Cerebellar nuclear complex (tissue), 1 donor: ENCODE results near the gene MET.
"Not testable (repeated sequence)": the region's sequence is repeated elsewhere in the genome, so short reads cannot be mapped to it uniquely, and the experiment has no call there.

Experiments used
- DNase-seq, 2 experiments: peaks; one replicate each; lab custom pipeline; 2025; lab: John Stamatoyannopoulos, UW

The MET gene

DNA sequence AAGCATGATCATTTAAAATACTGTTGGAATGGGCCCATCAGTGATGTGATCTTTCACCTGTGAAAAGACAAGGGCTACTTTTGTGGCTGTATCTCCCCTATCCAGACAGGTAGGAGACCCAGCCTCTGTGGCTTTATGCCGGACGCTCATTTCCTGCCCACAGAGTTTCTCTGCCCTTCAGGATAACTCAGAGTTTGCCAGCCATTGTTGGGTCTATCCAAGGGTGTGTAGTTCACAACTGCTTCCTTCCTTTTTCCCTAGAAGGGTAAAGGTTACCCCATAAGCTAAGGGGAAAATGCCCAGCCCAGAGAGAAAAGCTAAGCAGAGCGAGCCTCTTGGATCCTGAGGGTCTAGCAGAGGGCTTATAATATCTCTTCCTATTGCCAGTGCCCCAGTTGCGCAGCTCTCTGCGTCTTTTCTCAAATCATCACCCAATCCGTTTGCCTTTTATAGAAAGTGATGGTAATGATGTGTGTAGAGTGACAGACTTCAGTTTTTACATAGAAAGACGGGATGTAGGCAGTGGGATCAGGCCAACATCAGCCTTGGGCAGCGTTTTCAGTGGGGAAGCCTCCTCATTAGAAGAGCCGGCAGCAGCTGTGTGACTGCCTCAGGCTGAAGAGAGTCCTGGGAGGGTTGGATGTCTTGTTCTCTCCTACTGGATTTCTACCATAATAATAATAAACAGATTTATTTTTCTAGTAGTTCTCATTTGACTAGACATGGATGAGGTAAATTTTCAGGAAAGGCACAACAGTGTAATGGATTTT, 80.5 kb downstream of the MET start:
- DNase-seq = no peak

DNA sequence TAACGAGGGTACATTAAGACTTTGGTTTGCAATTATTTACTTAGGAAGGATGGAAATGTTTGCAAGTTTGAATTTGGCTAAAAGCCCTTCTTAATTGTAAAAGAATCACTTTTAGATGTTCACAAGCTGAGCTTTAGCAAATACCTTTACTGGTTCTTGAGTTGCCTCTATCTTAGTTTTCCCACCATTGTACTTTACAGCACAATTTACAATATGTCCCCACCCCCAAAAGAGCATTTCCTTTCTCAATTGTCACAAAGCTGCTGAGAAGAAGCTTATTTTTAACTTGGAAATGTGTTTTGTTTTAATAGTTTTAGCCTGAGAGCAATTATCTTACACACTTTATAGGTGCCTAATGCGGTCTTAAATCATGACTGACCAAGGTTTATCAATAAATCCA, 81.1 kb downstream of the MET start:
- DNase-seq = no peak

- no peak for DNase-seq
Observed at GRCh38 chr7:116754186-116754585, 82.2 kb downstream of the MET start.

- no peak for DNase-seq
Observed at GRCh38 chr7:116757283-116757682, 85.3 kb downstream of the MET start.

DNA sequence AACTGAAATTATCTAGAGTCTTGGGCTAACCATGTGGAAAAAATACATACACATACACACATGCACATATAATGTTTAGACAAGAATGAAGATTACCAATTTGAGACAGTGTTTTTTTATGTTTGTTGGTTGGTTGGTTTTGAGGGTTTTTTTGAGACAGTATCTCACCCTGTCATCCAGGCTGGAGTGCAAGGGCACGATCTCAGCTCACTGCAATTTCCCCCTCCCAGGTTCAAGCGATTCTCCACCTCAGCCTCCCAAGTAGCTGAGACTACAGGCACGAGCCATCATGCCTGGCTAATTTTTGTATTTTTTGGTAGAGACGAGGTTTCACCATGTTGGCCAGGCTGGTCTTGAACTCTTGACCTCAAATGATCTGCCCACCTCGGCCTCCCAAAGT, 87.6 kb downstream of the MET start:
- not testable (repeated sequence) for DNase-seq

GRCh38 chr7:116762971-116763370, 91.0 kb downstream of the MET start:
- DNase-seq = no peak

DNA sequence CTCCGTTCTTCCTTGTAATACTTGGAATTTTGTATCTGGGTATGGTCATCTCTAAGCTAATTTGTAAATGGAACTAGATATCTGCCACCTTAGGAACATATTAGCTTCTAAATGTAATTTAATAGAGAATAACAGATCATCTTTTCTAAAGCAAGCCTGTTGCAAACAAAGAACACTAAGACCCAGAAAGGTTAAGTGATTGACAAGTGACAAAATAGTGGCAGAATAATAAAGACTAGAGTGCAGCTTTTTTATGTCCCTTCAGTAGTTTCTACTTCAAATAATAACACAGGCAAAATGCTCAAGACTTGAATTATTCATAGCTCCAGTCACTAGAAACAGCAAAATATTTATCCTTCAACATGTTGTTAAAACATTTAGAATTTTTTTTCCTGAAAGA, 91.7 kb downstream of the MET start:
- no peak for DNase-seq

DNA sequence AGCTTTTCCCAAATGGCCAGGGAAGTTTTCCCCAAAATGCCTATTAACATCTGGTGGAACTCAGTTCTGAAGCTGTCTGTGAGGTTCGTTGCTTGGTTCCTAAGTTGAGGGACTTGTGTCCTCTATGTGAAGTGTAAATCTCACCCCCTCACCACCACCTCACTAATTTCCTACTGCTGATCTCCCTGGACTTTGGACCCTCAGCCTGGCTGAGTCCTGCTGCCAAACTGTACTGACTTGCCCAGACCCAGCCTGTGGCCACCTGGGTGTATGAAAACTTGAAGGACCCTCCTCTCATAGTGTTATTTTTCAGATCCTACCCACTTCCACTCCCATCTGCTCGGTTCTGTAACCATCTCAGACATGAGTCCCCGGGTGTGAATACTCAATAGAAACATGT, 94.9 kb downstream of the MET start:
- no peak for DNase-seq

GRCh38 chr7:116769546-116769945, 97.5 kb downstream of the MET start:
- no peak for DNase-seq

DNA sequence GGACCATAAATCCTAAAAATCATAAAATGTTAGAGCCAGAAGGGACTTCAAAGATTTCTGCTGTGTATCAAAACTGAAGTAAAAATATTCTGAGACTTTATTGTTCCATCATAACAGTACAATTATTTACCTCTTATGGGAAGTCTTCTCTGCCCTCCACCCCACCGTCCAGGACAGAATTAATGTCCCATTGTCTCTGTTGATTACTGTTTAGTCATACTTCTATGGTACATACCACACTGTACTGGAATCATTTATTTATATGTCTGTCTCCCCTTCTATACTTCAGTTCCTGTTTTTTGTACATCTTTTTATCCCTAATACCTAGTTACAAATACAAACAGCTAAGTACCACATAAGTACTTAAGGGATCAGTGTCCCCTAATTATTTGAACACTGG, 98.9 kb downstream of the MET start:
- DNase-seq = no peak

GRCh38 chr7:116771640-116772039, 99.6 kb downstream of the MET start:
- DNase-seq = no peak

- DNase-seq = no peak
Observed at GRCh38 chr7:116772423-116772863, 100.4 kb downstream of the MET start.

DNA sequence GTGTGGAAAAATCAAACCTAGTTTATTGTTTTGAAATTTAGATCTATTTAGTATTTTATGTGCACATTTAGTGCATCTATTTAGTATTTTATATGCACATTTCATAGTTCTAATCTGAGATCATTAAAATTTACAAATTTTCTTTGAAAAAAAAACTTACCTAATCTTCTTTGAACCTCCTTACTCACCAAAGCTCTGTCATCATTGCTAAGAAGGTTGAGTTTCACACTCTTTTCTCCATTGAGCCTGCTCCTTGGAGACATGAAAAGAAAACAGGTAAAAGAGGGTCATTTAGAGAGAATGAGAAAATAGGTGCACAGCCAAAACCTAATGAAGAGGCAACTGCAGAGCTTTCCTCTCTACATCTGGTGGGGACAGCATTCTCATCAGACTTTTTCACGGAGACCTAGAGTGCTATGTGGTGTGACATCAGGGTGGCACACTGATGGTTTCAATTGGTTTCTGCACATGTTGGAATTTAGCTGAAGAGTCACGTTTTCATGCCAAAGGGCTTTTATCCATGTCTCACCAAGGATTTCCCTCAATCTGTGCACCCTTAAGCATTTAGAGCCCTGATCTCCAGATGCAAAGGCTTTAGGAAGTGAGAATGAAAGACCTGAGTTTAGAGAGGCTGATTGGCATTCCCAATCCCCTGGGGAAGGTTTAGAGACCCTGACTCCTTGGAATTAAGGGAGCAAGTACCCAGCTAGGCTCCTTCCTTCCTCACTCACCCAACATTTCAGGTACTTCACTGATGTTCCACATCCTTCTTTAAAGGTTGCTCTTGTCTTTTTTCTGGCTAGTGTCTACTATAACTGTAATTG, 101.1 kb downstream of the MET start:
- DNase-seq = no peak

DNA sequence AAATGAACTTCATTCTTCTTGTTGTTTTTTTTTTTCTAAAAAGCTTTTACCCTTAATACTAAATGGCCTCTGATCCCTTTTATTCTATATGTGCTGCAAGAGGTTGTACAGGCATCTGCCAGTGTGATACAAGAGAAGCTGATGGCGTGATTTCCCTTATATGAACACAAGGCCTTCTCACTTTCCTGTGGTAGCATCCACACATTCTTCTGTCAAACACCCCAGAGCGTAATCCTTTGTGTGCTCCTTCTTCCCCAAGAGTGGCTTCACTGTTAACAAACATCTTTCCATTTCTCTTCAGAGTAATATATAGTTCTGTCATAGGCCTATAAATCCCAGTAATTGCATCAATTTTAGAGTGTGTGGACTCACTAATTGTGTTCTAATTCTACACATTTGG, 104.0 kb downstream of the MET start:
- DNase-seq = no peak

DNA sequence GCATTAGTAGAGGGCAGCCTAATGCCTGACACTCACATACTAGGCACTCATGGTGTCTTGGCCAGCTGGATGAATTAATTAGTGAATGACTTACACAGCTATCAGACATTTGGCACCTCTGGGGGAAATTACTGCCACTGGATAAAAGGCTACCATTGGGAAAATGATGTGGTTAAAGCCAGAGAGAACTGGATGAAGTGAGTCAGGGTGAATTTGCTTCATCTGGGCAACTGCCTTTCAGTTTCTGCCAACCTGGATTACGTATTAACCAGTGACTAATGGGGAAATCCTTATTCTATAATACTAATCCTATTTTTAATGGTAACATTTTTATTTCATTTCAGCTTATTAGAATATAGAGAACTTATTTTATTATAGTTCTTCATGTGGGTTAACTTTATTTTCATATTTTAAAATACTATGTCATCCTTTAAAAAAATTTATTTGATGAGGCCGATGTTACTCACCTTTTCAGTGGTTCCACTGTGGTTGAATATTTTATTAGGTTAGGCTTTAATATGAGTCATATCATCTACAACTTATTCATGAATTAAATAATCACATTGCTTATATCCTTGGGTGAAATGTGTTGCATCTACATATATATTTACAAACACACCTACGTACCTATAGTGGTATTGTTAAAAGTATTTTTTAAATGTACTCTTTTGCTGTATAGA, 104.8 kb downstream of the MET start:
- DNase-seq = no peak

- DNase-seq = no peak
Observed at GRCh38 chr7:116777651-116778281, 105.8 kb downstream of the MET start.

DNA sequence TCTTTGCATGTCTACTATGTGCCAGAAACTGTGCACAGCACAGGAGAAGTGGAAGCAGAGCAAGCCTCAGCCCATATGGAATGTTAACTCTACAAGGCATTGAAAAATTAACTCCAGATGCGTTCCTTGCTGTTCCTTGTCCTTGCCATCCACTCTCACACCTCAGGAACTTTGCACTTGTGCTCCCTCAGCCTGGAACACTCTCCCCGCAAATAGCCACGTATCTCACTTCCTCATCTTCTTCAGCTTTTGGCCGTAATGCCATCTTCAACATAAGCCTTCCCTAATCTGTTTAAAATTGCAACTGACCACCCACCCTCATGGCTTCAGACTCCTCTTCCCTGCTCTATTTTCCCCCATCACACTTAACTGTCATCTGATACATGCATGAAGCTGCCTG, 107.2 kb downstream of the MET start:
- no peak for DNase-seq

DNA sequence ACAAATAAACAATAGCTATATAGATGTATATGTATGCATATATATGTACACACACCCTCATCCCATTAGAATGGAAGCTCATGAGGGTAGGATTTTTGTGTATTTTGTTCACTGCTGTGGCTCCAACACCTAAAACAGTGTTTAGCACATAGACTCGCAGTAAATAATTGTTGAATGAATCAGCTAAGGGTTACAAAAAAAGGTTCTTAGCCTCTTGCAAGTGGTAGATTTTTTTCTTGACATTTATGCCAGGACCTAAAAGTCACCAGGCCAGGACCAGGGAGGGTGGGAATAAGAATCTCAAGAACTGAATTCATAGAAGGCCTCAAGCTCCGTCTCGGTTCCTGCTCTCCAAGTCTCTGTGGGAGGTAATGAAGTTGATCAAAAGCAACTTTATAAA, 107.9 kb downstream of the MET start:
- no peak for DNase-seq

- DNase-seq = no peak
Observed at GRCh38 chr7:116780521-116780920, 108.5 kb downstream of the MET start.

DNA sequence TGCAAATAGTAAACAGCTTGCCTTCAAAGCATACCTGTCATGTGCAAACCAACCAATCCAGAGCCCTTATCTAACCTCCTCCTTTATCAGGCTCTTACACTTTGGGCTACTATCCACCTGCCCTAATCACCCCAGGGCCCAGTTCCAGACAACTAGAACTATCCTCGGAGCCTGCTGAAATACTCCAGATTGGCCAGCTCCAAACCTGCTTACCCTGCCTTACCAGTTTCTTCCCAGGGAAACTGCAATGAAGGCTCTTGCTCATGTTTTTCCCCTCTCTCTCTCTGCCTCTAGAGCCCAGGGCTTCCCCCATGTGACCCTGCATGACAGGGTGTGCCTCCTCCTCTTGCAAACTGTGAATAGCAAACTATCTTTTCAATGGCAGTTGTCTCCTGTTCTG, 109.0 kb downstream of the MET start:
- DNase-seq = no peak

GRCh38 chr7:116781584-116781983, 109.6 kb downstream of the MET start:
- no peak for DNase-seq

GRCh38 chr7:116782177-116782711, 110.2 kb downstream of the MET start:
- DNase-seq = no peak
